22Rv1 (cell line): Measurements from ENCODE around the gene MUCL3.
A peak's percentile ranks its signal among the peaks of the same experiment; 100 is the strongest.

Experiments
- H3K27ac ChIP-seq: fragments of 450-650 bp; 2 replicates; pipeline ENCODE4 v1.5.1; 2017
- CTCF ChIP-seq: fragments of 450-650 bp; IDR thresholded peaks from 2 replicates; pipeline ENCODE4 v1.5.1; 2017; ENCODE audit warnings: mild to moderate bottlenecking
- ZFX ChIP-seq: fragments of 450-650 bp; IDR thresholded peaks from 2 replicates; pipeline ENCODE4 v1.6.1; 2017; ENCODE audit warnings: antibody characterized with exemption, borderline replicate concordance

Gene MUCL3

GRCh38 chr6:30937265-30937664 lies 3.5 kb upstream of the MUCL3 start:
- H3K27ac ChIP-seq = no peak overlapping the region
- TF ChIP-seq ZFX (no peak), CTCF (no peak)

GRCh38 chr6:30938730-30939129 lies 2.0 kb upstream of the MUCL3 start:
- no peak overlapping the region for H3K27ac ChIP-seq
- TF ChIP-seq ZFX = no peak

- H3K27ac ChIP-seq = no peak overlapping the region
- TF ChIP-seq CTCF = no peak
- no peak for TF ChIP-seq ZFX
Measured at GRCh38 chr6:30939473-30939872, 1.3 kb upstream of the MUCL3 start.

GRCh38 chr6:30942338-30943060 lies 1.7 kb downstream of the MUCL3 start:
- no peak overlapping the region for H3K27ac ChIP-seq
- TF ChIP-seq ZFX (no peak), CTCF (peak; percentile 77)

- TF ChIP-seq CTCF = no peak
- no peak for TF ChIP-seq ZFX
- H3K27ac ChIP-seq = no peak overlapping the region
Measured at GRCh38 chr6:30944051-30944450, 3.3 kb downstream of the MUCL3 start.

GRCh38 chr6:30945281-30945680 lies 4.5 kb downstream of the MUCL3 start:
- no peak for TF ChIP-seq ZFX
- no peak for TF ChIP-seq CTCF
- H3K27ac ChIP-seq = no peak overlapping the region

GRCh38 chr6:30947231-30947630 lies 6.5 kb downstream of the MUCL3 start:
- no peak for TF ChIP-seq ZFX
- no peak for TF ChIP-seq CTCF
- no peak overlapping the region for H3K27ac ChIP-seq

- H3K27ac ChIP-seq = no peak overlapping the region
- TF ChIP-seq ZFX (no peak), CTCF (no peak)
Measured at GRCh38 chr6:30948811-30949210, 8.0 kb downstream of the MUCL3 start.
